ENCODE data around the gene ALG14.

DNA sequence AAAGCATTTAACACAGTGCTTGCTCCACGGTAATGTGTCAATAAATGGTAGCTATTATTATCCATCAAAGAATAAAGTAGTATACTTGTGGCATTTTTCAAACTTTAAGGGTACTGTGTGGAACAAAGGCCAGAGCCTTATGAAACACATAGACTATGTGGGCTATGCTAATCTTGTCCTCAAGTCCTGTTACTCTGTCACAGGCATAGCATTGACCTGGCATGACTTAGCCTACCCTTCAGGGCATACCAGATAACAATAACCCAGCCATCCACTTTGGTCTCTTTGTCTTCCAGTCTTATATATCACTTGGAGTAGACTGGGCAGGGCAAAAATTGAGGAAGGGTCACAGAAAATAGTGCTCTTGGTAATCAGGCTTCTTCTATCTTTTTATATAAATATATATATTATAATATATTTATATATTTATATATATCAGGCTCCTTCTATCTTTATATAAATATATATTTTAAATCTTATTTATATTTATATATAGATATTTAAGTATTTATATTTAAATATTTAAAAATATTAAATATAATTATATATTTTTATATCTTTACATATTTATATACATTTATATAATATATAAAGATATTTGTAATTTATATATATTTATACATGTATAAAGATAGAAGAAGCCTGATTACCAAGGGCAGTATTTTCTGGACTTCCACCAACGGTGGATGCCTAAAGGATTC is 79.7 kb downstream of the ALG14 start:
- TF ChIP-seq CTCF (IDR thresholded peaks at IDR 0.05 in 2 of 3, conservative IDR thresholded peaks at IDR 0.05 in 1 of 3; ENCODE audit: borderline replicate concordance in 1 of 3, insufficient read depth in 1 of 3, low read depth in 2 of 3, low read length in 2 of 3) = no peak
- TF ChIP-seq, protein P1, sequence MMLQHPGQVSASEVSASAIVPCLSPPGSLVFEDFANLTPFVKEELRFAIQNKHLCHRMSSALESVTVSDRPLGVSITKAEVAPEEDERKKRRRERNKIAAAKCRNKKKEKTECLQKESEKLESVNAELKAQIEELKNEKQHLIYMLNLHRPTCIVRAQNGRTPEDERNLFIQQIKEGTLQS (IDR thresholded peaks at IDR 0.05) = no peak
- TF ChIP-seq POLR2A (IDR thresholded peaks at IDR 0.05; ENCODE audit: borderline replicate concordance, extremely low read depth, insufficient read depth, insufficient read length) = no peak
- TF ChIP-seq REST (IDR thresholded peaks at IDR 0.05; ENCODE audit: low read depth) = no peak
- TF ChIP-seq EZH2 (IDR thresholded peaks at IDR 0.05) = no peak
- no peak for TF ChIP-seq EZH2phosphoT487 (IDR thresholded peaks at IDR 0.05; ENCODE audit: borderline replicate concordance)
- no peak for TF ChIP-seq POLR2AphosphoS5 (IDR thresholded peaks at IDR 0.05; ENCODE audit: low read depth, low read length)

Measured in HCT116 (cell line).